T-helper 22 cell (primary cell): ENCODE measurements around the gene NKAIN4.

Experiments used
- DNase-seq: peaks from one replicate; pipeline ENCODE4 v3.0.0-alpha.2; 2020; ENCODE audit warnings: low read depth

Gene NKAIN4

DNA sequence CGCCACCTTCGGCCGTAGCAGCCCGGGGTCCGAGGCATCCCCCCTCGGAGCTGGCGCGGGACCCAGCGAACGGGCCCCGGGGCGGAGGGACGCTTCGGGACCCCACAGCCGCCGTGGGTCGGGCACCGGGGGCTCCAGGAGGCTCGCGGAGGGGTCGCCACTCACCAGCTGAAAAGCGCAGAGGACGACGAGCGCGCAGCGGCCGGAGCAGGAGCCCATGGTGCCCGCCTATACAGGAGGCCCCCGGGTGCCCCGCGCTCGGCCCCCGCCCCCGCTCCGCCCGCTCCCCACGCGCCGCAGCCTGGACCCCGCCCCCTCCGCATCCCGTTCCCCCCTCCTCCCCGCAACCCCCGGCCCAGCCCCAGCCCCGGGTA, at the start of gene NKAIN4:
TSS of gene NKAIN4 (minus strand) at position 232 of the 374 bp plus-strand sequence. CDS start at position 219, 13 bp downstream.
- DNase-seq, result no peak

DNA sequence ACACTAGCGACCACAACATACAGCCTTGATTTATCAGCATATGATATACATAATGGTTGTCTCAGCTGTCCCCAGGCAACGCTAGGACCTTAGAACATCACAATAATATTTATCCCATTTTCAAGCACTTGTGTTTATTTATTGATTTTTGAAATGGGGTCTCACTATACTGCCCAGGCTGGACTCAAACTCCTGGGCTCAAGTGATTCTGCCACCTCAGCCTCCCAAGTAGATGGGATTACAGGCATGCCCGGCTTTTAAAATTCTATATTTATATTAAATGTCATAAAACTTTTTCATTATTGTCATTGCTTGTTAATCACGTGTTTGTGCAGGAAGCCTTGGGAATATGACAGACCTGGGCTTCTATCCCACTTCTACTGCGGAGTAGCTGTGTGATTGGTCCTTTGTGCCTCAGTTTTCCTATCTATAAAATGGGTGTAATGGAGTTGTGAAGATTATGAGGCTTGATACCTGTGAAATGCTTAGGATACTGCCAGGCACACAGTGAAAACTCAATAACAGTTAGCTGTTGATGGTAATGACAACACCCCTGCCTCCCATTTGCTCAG, 48.9 kb upstream of the NKAIN4 start:
- DNase-seq, result no peak

DNA sequence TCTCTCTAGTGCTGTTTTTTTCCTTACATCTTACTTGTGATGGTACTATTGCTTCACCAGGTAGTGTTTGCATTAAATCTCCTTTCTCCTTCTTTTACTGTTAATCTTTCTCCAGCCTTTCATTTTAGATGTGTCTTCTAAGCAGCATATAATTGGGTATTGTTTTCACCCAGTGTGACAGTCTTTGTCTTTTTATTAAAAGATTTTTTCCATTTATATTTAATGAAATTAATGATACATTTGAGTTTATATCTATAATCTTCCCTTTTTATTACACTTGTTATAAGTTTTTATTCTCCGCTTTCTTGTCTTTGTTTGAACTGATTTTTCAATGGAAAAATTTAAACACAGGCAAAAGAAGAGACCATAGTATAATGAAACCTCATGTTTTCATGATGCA, 47.4 kb upstream of the NKAIN4 start:
- DNase-seq, result no peak

DNA sequence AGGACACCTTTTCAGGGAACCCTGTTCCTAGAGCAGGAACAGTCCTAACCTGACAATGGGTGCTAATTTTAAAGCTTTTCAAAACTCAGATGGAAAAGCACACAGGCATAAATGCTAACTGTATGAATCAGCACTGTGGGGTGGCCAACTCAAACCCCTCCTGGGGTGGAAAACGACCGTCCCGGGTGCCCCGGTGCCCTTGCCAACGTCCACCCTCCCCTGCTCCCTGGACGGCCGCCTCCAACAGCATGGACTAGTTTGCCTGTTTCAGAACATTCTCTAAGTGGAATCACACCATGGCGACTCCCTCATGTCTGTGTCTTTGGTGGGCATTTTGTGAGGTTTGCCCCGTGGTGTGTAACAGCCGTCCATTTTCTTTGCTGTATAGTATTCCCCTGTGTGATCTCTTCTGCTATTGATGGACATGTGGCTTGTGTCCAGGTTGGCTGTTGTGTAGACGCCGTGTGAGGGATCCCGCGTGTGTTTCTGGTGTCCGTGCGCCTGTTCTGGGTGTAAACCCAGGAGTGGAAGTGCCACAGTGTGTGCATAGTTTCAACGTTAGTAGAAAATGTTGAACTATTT, 44.6 kb upstream of the NKAIN4 start:
- no peak for DNase-seq

DNA sequence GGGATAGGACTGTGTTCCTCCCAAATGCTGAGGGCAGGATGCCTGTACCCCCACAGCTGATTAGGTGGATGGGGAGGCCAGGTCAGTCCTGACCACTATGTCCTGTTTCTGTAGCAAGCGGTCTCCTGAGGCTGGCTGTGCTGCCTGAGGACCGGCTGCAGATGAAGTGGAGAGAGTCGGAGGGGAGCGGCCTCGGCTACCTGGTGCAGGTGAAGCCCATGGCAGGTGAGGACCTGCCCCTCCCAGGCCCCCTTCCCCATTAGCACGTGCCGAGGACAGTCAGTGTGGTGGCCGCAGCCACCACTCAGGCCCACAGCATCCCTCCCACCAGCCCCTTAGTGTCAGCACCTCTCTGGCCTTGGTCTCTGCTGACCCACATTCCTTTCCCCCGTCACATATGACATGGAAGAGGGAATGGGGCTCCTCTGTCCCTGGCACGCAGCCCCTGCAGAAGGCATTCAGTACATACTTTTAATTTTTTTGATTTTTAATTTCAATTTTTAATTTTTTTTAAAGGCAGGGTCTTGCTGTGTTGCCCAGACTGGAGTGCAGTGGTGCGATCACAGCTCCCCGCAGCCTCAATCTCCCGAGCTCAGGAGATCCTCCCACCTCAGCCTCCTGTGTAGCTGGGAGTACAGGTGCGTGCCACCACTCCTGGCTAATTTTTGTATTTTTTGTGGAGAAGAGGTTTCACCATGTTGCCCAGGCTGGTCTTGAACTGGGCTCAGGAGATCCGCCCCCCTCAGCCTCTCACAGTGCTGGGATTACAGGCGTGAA, 43.7 kb upstream of the NKAIN4 start:
- DNase-seq, result no peak

DNA sequence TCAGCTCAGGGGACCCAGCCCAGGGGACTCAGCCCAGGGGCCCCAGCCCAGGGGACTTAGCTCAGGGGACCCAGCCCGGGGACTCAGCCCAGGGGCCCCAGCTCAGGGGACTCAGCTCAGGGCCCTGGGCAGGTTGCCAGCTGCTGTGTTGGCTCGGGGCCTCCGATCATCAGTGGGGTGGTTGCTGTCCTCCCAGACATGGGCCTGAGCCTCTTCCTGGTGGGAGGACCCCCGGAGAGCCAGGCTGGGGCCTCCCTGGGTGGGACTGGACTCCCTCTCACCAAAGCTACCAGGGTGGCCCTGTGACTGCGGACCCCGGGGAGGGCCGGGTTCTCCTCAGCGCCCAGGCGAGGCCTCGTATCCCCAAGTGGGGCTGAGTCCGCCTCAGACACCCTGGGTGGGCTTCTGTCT, 43.1 kb upstream of the NKAIN4 start:
- DNase-seq, result no peak

DNA sequence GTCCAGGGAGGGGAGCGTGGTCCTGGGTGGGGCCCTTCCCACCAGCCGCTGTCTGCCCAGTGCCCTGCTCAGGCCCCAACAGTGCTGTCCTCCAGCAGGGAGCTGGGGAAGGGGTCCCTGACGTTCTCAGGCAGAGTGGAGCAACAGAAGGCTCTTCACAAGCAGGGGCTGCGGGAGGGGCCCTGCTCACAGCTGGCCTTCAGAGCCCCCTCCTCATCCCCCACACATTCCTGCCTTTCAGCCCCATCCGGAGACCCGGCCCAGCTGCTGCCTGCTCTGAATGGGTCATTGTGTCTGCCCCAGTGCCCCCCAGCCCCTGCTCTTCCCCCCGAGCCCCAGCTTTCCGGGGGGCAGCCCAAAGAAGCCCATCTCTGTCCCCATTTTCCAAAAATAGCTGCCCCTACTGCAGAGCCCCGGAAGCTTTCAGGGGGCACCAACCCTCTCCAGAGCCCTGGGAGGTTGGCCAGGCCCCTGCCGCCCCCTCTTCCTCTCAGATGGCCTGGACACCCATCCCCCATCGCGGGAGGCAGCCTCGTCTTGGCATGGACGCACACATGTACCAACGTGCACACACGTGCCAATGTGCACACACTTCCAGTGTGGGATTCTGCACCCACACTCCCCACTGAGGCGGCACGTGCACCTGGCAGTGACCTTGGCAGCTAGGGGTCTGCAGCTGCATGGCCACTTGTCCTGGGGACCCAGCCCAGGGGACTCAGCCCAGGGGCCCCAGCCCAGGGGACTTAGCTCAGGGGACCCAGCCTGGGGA, 42.5 kb upstream of the NKAIN4 start:
- DNase-seq, result no peak

DNA sequence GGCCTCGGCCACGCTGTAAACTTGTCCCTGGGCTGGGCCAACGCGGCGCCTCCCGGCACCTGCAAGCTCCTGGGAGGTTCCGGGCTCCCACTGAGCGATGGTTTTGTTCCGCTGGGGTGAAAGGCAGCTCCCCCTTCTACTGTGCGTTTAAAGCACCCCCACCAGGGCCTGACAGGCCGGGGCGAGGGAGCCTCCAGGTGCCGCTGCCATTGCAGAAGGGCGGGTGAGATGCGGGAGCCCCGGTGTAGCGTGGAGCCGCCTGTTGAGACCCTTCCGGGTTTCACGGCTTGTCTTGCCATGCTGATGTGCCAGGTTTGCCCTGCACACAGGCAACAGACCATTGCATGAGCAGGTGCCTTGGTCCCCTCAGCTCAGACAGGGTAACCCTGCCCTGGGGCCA, 41.6 kb upstream of the NKAIN4 start:
- no peak for DNase-seq

DNA sequence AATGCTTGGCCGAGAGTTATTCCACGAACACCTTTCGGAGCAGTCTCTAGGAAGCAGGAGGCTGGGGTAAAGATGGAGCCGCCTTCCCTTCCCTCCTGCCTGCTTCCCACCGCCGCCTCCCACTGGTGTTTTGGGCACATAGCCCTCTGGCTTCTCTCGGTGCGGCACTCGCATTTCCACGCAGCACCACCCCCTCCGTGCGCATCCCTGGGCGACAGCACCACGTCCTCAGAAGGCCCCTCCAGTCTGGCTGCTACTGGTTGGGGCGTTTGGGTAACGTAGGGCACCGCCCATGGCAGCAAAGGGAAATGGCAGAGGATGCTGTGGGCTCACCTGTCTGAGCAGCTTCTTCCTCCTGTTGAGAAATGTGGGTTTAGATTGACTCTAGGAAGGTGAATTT, 41.2 kb upstream of the NKAIN4 start:
- DNase-seq, result no peak

DNA sequence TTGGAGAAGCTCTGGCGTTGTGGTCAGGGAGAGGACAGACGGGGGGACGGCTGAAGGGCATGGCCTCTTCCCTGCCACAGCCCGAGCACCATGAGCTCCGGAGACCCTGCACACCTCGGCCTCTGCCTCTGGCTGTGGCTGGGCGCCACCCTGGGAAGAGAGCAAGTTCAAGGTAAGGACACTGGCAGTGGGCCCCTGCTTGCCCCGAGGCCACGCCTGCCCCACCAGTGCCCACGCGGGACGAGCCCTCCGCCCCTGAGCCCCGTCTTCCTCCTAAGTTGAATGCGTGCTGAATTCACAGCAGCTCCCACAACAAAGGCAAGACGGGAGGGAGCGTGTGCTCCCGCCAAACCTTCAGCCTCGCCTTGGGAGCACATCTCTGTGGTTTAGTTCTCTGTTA, 40.8 kb upstream of the NKAIN4 start:
- no peak for DNase-seq

DNA sequence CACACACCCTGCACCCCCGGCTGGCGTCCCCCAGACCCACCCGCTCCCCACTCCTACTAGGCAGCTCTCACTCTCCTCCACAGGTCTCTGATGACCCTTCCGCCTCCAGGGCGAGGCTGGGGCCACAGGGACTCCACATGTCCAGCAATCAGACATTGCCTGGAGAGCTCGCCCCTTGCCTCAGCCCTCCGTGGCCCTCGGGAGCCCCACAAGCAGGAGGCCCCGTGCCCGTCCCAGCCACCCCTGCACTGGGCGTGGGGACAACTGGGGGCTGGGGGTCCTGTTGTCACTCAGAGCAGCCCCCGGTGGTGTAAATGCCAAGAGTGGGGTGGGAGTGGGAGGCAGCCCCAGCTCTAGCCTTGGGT, 40.3 kb upstream of the NKAIN4 start:
- DNase-seq, result no peak

DNA sequence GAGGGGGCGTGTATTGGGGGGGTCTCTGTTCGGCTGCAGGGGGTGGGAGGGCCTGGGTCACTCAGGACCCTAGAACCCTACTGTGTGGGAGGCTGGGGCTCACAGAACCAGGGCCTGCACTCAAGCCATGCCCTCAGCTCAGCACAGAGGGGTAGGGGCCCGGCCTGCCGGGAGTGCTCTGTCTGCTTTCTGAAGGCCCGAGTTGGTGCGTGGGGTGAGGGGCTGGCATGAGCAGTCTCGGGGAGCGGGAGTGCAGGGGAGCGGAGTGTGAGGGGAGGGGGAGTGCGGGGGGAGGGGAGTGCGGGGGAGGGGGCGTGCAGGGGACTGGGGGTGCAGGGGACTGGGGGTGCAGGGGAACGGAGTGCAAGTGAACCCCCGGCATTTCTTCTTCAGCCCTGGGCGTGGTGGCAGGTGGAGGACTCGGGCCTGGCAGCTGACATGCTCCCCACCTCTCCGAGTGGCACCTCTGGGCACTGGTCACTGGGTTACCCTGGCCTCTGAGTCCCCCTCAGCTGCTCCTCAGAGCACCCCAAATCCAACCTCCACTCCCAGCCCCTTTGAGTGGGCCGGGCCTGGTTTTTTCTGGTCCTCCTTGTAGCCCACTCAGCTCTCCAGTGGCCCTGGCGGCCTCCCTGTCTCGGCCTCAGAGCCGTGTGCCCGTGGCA, 39.7 kb upstream of the NKAIN4 start:
- no peak for DNase-seq

DNA sequence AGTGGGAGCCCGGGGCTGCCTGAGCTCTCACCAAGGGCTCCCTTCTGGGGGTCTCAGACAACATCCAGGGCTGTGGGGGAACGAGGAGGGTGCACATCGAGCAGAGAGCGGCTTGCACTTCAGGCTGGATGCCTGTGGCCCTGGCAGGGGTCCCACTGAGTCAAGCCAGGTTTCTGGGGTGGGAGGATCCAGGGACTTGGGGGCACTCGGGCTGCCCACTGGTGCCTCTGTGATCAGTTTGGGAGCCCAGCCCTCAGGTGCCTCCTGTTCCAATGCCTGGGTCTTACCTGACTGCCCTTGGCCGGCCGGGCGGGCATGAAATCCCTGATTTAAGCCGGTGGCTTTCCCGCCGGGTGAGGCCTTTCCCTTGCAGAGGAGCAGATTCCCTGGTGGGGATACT, 39.2 kb upstream of the NKAIN4 start:
- no peak for DNase-seq

DNA sequence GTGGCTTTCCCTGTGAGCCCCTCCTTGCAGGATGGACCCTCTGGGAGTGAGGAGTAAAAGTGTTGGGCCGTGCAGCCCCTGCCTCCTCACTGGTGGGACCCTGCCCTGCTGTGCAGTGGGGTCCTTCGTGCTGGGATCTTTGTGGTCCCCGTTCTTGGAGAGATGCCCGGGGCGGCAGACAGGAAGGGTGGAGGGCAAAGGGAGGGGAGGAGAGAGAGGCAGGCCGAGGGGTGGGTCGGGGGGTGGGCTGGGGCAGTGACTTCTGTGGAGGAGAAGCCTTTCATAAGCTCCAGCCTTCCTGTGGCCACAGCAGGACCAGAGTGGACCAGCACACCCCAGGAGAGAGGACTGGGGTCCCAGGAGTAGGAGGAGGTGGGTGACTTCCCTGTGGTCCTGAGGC, 38.6 kb upstream of the NKAIN4 start, which contains the start of gene COL20A1:
TSS of gene COL20A1 (plus strand) at position 283 of the 400 bp plus-strand sequence. CDS start 1,922 bp downstream, outside the sequence.
- no peak for DNase-seq

DNA sequence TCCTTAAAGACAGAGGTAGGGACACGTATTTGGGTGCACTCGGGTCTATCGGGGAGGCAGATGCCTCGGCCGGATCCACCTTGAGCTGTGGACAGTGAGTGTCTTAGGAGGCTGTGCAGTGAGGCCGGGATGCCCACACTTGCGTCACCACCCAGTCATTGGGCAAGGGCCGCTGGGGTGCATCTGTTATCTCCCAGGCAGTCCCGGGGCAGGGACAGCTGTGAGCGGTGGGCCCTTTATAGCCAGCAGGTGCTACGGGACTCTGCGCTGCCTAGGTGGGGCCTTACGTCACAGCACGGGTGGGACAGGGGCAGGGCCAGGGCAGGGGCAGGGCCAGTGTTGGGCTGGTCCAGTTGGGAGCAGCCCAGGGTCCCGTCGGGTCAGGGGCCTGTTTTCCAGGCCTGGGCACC, 38.0 kb upstream of the NKAIN4 start:
- DNase-seq, result no peak

DNA sequence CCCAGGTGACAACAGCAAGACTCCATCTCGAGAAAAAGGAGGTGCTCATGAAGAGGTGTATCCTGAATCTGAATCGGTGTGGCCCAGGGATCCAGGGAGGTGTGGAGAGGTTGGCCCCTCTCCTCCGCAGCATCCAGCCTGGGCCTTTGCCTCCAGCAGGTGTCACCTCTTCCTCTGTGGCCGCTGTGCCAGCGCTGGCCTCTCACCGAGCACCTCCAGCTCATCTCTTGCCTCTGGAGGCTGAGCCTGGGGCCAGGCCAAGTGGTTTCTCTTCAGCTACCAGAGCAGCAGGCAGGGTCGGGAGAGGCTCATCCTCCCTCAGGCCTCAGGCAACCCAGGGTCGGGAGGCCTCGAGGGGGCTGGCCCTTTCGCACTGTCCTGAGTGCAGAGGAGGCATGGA, 37.5 kb upstream of the NKAIN4 start:
- DNase-seq, result no peak

DNA sequence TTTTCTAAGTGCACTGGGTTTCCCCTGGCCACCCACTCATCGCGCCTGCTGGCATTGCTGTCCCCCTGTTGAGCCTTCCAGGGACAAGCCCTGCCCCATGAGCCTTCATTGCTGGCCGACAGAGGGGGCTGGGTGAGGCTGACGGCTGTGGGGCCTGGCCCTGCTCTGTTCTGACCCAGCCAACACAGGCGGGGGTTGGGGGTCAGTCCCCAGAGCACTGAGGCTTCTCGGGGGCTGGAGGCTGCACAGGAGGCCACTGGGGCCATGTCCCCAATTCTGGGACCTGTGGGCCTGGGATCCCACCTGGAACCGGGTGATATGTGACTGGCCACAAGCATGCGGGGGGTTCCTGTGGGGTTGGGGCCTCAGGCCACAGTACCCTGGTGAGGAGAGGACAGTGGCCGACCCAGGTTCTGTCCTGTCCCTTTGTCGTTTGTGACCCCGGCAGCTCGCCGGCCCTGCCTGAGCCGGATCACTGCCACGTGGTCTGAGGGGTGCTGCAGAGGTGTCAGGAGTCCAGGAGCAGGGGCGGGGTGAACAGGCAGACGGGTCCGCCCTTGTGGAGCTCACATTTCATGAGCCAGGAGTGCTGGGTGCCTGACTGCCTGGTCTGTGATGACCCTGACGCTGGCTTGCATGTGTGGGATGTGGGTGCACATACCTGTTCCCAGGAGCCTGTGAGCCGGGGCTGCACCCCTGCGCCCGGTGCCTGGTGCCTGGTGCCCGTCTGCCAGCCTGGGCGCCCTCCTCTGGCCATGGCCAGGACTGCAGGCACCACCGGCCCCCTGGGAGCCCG, 36.6 kb upstream of the NKAIN4 start:
- DNase-seq, result no peak

DNA sequence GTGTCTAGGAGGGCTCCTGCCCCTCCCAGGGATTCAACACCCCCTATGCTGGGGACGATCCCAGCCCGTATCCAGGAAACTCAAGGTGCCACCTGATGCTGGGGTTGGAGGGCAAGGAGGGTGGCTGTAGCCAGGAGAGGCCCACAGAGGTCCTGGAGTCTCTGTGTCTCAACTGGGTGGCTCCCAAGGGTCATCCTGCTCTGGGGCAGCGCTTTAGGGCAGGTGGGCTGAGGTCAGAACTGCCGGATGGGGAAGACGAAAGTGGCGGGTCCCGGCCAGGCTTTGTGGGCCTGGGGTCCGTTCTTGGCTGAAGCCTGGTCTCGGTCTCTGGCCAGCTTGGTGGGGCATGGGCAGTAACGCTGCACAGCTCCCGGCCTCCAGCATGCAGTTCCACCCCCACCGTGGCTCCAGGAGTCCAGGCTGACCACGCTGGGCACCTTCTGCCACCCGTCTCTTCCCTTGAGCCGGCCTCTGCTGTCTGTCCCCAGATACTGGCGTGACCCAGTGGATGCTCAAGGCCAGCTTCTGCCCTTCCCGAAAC, 35.9 kb upstream of the NKAIN4 start:
- no peak for DNase-seq

DNA sequence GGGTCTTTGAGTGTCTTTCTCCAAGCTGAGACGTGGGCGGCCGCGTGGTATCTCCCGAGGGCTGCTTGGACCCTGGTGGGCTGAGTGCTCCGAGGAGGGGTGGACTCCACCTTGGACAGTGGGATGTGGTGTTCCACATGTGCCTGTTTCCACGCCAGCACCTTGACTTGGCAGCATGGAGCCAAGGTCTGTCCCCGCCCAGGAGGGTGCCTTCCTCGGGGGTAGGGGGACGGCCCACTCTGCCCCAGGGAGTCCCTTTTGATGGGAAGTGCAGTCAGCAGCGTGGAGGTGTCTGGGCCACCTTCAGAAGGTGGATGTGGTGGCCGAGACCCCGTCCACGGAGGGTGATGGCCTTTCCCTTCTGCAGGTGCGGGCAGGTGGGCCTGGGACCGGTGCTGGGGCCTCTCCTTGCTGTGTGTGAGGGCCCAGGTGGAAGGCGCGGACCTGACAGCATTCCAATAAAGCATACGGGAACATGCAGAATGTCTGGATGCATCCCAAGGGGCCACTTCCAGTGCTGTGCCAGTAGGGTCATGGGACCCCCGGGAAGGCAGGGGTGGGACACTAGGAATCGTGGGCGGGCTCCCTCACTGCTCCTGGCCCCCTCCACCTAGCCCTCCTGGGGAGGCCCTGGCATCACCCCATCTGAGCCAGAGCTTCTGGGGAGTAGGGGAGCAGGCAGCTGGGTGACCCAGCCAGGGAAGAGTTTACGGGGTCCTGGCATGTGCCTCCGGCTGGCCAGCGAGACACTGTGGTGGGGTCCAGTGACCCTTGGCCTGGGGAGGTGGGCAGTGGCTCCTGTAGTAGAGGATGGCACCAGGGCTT, 35.3 kb upstream of the NKAIN4 start:
- no peak for DNase-seq

DNA sequence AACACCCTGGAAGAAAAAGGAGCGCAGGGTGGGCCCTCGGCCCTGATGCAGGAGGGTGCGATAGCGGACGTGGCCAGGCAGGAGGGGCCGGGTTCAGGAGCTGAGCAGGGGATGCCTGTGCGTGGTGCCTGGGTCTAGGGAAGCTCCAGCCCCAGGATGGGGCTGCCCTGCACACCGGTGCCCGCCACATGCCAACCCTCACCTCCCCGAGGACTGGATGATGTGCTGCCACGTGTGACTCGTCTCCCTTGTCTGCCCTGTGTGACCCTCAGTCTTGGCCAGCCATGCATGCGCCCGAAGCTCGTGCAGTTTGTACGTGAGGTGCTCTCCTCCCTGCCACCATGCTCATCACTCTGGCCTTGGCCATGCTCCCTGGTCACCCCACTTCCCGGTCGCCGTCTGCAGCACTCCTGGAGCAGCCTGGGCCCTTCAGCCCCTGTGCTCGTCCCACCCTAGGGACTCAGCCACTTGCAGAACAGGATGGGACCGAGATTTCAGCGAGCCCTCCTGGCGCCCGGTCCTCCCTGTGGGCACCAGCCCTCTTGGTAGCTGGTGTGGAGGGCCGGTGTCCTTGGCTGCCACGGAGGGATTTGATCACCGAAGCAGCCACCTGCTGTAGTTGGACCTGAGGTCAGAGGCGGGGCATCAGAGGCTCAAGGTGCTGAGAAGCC, 34.5 kb upstream of the NKAIN4 start:
- DNase-seq, result no peak
